Epidermal melanocyte (primary cell): Measurements from ENCODE around the gene ACOT2.

ENCODE experiments used
- DNase-seq: peaks from one replicate; pipeline ENCODE4 v3.0.0; 2011; ENCODE audit warnings: low spot score; ENCODE audit not compliant: insufficient read length

Gene ACOT2

GRCh38 chr14:73613419-73613963 lies 44.5 kb downstream of the ACOT2 start:
- no peak for DNase-seq

GRCh38 chr14:73616831-73617230 lies 47.8 kb downstream of the ACOT2 start:
- DNase-seq, result no peak

- no peak for DNase-seq
Measured at GRCh38 chr14:73619524-73619923, 50.5 kb downstream of the ACOT2 start.

GRCh38 chr14:73620268-73620667 lies 51.3 kb downstream of the ACOT2 start:
- no peak for DNase-seq

GRCh38 chr14:73623504-73624054 lies 54.6 kb downstream of the ACOT2 start:
- DNase-seq, result no peak
